Chondrocyte (in vitro differentiated cells): ENCODE measurements around the gene TDRD7. TPM values are rescaled to one million over a fixed set of nuclear protein-coding genes. Genes with fewer than 3 reads are reported as not detected.
A peak's percentile ranks its signal among the peaks of the same experiment; 100 is the strongest.

Source experiments
- DNase-seq: peaks from one replicate; pipeline ENCODE4 v3.0.0; 2021; ENCODE audit warnings: mixed read lengths, low spot score
- H3K27ac Mint-ChIP-seq: one replicate; pipeline ENCODE4 v1.8.0; 2021; ENCODE audit warnings: mild to moderate bottlenecking, moderate library complexity, mixed read lengths; ENCODE audit not compliant: unreplicated experiment
- H3K27me3 Mint-ChIP-seq: 2 replicates; pipeline ENCODE4 v1.8.0; 2021; ENCODE audit warnings: low read depth, mixed read lengths
- H3K36me3 Mint-ChIP-seq: 2 replicates; pipeline ENCODE4 v1.8.0; 2021; ENCODE audit warnings: low read depth, mixed read lengths
- H3K4me1 Mint-ChIP-seq: 2 replicates; pipeline ENCODE4 v1.8.0; 2021; ENCODE audit warnings: low read depth, mild to moderate bottlenecking, mixed read lengths
- H3K4me3 Mint-ChIP-seq: one replicate; pipeline ENCODE4 v1.8.0; 2021; ENCODE audit warnings: mild to moderate bottlenecking, moderate library complexity, mixed read lengths; ENCODE audit not compliant: unreplicated experiment
- H3K9me3 Mint-ChIP-seq: 2 replicates; pipeline ENCODE4 v1.8.0; 2021; ENCODE audit warnings: low read depth, mixed read lengths
- CTCF ChIP-seq: fragments of 200-600 bp; sonication (generic); IDR thresholded peaks from 2 replicates; pipeline ENCODE4 v1.5.0; 2021; ENCODE audit warnings: antibody characterized with exemption, mild to moderate bottlenecking, moderate library complexity
- total RNA-seq: library from RNA; stranded (reverse); gene quantifications from 3 replicates; pipeline ENCODE4 v1.2.1, GENCODE V29; 2021

Gene TDRD7
- total RNA-seq, 1 donor from 2014 or later: 9.7 TPM

GRCh38 chr9:97502984-97503861 lies 91.3 kb downstream of the TDRD7 start:
- peaks cover 17% of the 10 kb centered on the region for H3K4me1 Mint-ChIP-seq
- peak overlapping the region; percentile 67 for H3K4me3 Mint-ChIP-seq
- H3K36me3 Mint-ChIP-seq: peaks cover 3% of the 10 kb centered on the region
- peaks cover 50% of the 10 kb centered on the region for H3K27me3 Mint-ChIP-seq
- H3K27ac Mint-ChIP-seq: no peak overlapping the region
- no peak for DNase-seq
- no peaks in the 10 kb centered on the region for H3K9me3 Mint-ChIP-seq
- peak; percentile 27 for TF ChIP-seq CTCF

DNA sequence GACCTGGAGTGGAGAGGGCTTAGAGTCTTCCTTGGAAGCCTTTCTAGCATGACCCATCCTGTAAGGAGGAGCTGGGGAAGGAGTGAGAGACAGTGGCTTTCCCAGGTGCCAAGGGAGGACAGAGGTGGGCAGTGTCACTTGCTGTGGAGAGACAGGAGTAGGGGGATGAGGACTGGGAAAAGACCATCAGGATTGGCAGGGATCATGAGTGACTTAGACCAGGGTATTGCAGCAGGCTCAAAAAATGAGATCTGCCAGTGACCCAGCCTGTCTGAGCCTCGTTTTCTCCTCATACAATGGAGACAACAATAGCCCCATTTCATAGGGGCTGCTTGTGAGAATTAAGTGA lies 91.9 kb downstream of the TDRD7 start:
- H3K4me3 Mint-ChIP-seq: no peak overlapping the region
- no peaks in the 10 kb centered on the region for H3K9me3 Mint-ChIP-seq
- DNase-seq: no peak
- H3K36me3 Mint-ChIP-seq: peaks cover 3% of the 10 kb centered on the region
- no peak overlapping the region for H3K27ac Mint-ChIP-seq
- peaks cover 51% of the 10 kb centered on the region for H3K27me3 Mint-ChIP-seq
- TF ChIP-seq CTCF: no peak
- peaks cover 17% of the 10 kb centered on the region for H3K4me1 Mint-ChIP-seq

GRCh38 chr9:97504381-97505216 lies 92.7 kb downstream of the TDRD7 start:
- H3K27me3 Mint-ChIP-seq: peaks cover 49% of the 10 kb centered on the region

GRCh38 chr9:97505845-97506244 lies 93.9 kb downstream of the TDRD7 start:
- H3K36me3 Mint-ChIP-seq: peaks cover 3% of the 10 kb centered on the region
- H3K4me1 Mint-ChIP-seq: peaks cover 18% of the 10 kb centered on the region
- TF ChIP-seq CTCF: no peak
- no peaks in the 10 kb centered on the region for H3K9me3 Mint-ChIP-seq
- H3K27ac Mint-ChIP-seq: no peak overlapping the region
- H3K27me3 Mint-ChIP-seq: peaks cover 39% of the 10 kb centered on the region
- no peak for DNase-seq
- H3K4me3 Mint-ChIP-seq: no peak overlapping the region

More at GRCh38 chr9:97504381-97505216, 92.7 kb downstream of the TDRD7 start:
- Mint-ChIP-seq H3K4me1 (peaks cover 17% of the 10 kb centered on the region), H3K27ac (no peak overlapping the region), H3K4me3 (no peak overlapping the region), H3K9me3 (no peaks in the 10 kb centered on the region), H3K36me3 (peaks cover 3% of the 10 kb centered on the region)
- TF ChIP-seq CTCF: no peak
- no peak for DNase-seq

GRCh38 chr9:97506306-97506705 lies 94.4 kb downstream of the TDRD7 start:
- peaks cover 3% of the 10 kb centered on the region for H3K36me3 Mint-ChIP-seq
- no peak for TF ChIP-seq CTCF
- H3K9me3 Mint-ChIP-seq: no peaks in the 10 kb centered on the region
- peaks cover 35% of the 10 kb centered on the region for H3K27me3 Mint-ChIP-seq
- peaks cover 14% of the 10 kb centered on the region for H3K4me1 Mint-ChIP-seq
- no peak overlapping the region for H3K4me3 Mint-ChIP-seq
- no peak for DNase-seq
- H3K27ac Mint-ChIP-seq: no peak overlapping the region
